ENCODE results near the gene SERPINA1.

DNA sequence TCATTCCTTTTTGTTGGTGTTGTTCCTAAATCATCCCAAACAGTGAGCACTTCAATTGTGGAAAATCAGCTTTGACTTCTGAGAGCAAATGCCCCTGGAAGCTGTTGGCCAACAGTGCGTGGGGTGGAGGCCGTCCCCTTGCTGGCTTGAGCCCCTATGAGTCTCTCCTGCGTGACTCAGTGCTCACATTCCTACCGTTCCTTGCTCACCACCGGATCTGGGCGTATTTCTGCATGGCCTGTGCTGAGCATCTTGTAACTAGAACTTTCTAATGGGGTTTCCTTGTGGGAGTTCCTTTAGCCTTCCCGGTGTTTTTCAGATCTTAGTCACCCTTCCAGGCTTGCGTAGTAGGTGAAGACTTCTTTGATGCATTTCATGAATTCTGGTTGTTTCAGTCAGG lies 14.7 kb downstream of the SERPINA1 start:
- TF ChIP-seq POLR2AphosphoS5 (IDR thresholded peaks at IDR 0.05; ENCODE audit: low read depth, low read length), result no peak
- TF ChIP-seq POLR2A (IDR thresholded peaks at IDR 0.05; ENCODE audit: low read depth, low read length), result no peak
- TF ChIP-seq TAF1 (IDR thresholded peaks at IDR 0.05; ENCODE audit: low read depth, low read length), result no peak
- TF ChIP-seq SPI1 (IDR thresholded peaks at IDR 0.05; ENCODE audit: low read depth, low read length), result no peak
- no peak for TF ChIP-seq PAX5 (IDR thresholded peaks at IDR 0.05; ENCODE audit: insufficient read depth, low read length, severe bottlenecking)
